ENCODE measurements around the gene SDC3. TPM values are rescaled to one million over a fixed set of nuclear protein-coding genes. Genes with fewer than 3 reads are reported as not detected.

The SDC3 gene
- total RNA-seq, 1 donor from 2014 or later, result 23.0 TPM

- Histone ChIP-seq H3K9ac (no peak overlapping the region), H3K79me2 (ENCODE audit: low read depth) (peaks cover 23% of the 10 kb centered on the region), H3K9me3 (ENCODE audit: low read depth) (no peaks in the 10 kb centered on the region), H3K4me3 (no peak overlapping the region), H3K4me2 (peak overlapping the region; percentile 18), H3K36me3 (no peaks in the 10 kb centered on the region), H4K20me1 (ENCODE audit: low read depth) (peaks cover 56% of the 10 kb centered on the region), H3K4me1 (peaks cover 18% of the 10 kb centered on the region), H3F3A (ENCODE audit: low read depth) (no peaks in the 10 kb centered on the region), H2AFZ (replicated peaks) (no peak overlapping the region), H3K27ac (no peak overlapping the region), H3K27me3 (no peaks in the 10 kb centered on the region)
- no peaks in the 10 kb centered on the region for H3K9me3 Mint-ChIP-seq
- H3K4me1 Mint-ChIP-seq, result peaks cover 63% of the 10 kb centered on the region
- no peak overlapping the region for H3K27ac Mint-ChIP-seq
- TF ChIP-seq EZH2phosphoT487 (IDR thresholded peaks at IDR 0.05) (no peak), CTCF (IDR thresholded peaks at IDR 0.05) (no peak), EZH2 (IDR thresholded peaks at IDR 0.05) (no peak)
- DNase-seq (ENCODE audit: low spot score), result peak; percentile 69
- H3K27me3 Mint-ChIP-seq (ENCODE audit: insufficient read depth, low read depth), result peaks cover 7% of the 10 kb centered on the region
- H3K4me3 Mint-ChIP-seq, result no peak overlapping the region
- peaks cover 4% of the 10 kb centered on the region for H3K36me3 Mint-ChIP-seq
These were observed 28.4 kb downstream of the SDC3 start for GRCh38 chr1:30879940-30880677.

GRCh38 chr1:30879126-30879786, 29.3 kb downstream of the SDC3 start:
- H3K27me3 ChIP-seq, result no peaks in the 10 kb centered on the region
- peak overlapping the region; percentile 72 for H3K27ac Mint-ChIP-seq
- no peak for TF ChIP-seq CTCF (IDR thresholded peaks at IDR 0.05)
- no peak for TF ChIP-seq EZH2phosphoT487 (IDR thresholded peaks at IDR 0.05)
- no peak for TF ChIP-seq EZH2 (IDR thresholded peaks at IDR 0.05)
- H3K9me3 ChIP-seq (ENCODE audit: low read depth), result no peaks in the 10 kb centered on the region
- H3K4me3 Mint-ChIP-seq, result no peak overlapping the region
- H3K36me3 Mint-ChIP-seq, result peaks cover 4% of the 10 kb centered on the region
- no peaks in the 10 kb centered on the region for H3K9me3 Mint-ChIP-seq
- H3K4me3 ChIP-seq, result no peak overlapping the region
- H3K9ac ChIP-seq, result no peak overlapping the region
- no peak for DNase-seq (ENCODE audit: low spot score)
- no peaks in the 10 kb centered on the region for H3F3A ChIP-seq (ENCODE audit: low read depth)
- no peak overlapping the region for H2AFZ ChIP-seq (replicated peaks)
- H3K27ac ChIP-seq, result no peak overlapping the region
- no peaks in the 10 kb centered on the region for H3K36me3 ChIP-seq
- H3K27me3 Mint-ChIP-seq (ENCODE audit: insufficient read depth, low read depth), result peaks cover 7% of the 10 kb centered on the region
- H3K4me1 ChIP-seq, result peaks cover 12% of the 10 kb centered on the region
- no peak overlapping the region for H3K4me2 ChIP-seq
- H3K79me2 ChIP-seq (ENCODE audit: low read depth), result peaks cover 17% of the 10 kb centered on the region
- H4K20me1 ChIP-seq (ENCODE audit: low read depth), result peaks cover 51% of the 10 kb centered on the region
- peaks cover 55% of the 10 kb centered on the region for H3K4me1 Mint-ChIP-seq

DNA sequence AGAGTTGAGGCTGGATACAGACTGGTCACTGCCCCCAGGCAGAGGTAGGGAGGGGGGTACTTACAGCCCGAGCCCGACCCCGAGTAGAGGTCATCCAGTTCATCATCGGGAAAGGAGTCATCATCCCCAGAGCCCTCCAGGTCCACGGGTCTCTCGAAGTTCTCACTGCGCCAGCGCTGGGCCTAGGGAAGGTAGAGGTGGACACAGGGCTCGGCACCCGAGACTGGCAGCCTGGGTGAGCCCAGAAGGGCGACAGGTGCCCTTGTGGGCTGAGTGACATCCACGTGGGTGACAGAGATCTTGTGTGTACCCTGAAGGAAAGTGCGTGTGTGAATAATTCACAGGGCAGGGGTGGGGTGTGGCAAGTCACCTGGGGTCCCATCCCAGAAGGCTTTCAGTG, 30.0 kb downstream of the SDC3 start:
- H3K27me3 ChIP-seq, result no peaks in the 10 kb centered on the region
- H3K4me3 ChIP-seq, result no peak overlapping the region
- peaks cover 46% of the 10 kb centered on the region for H4K20me1 ChIP-seq (ENCODE audit: low read depth)
- no peak overlapping the region for H3K4me2 ChIP-seq
- no peaks in the 10 kb centered on the region for H3K36me3 ChIP-seq
- peak overlapping the region; percentile 69 for H3K27ac Mint-ChIP-seq
- no peaks in the 10 kb centered on the region for H3F3A ChIP-seq (ENCODE audit: low read depth)
- no peak overlapping the region for H3K27ac ChIP-seq
- peaks cover 7% of the 10 kb centered on the region for H3K4me1 ChIP-seq
- no peak overlapping the region for H3K4me3 Mint-ChIP-seq
- H3K36me3 Mint-ChIP-seq, result peaks cover 8% of the 10 kb centered on the region
- no peak overlapping the region for H3K9ac ChIP-seq
- H3K79me2 ChIP-seq (ENCODE audit: low read depth), result peaks cover 12% of the 10 kb centered on the region
- no peak for DNase-seq (ENCODE audit: low spot score)
- no peak overlapping the region for H2AFZ ChIP-seq (replicated peaks)
- peaks cover 53% of the 10 kb centered on the region for H3K4me1 Mint-ChIP-seq
- no peaks in the 10 kb centered on the region for H3K9me3 ChIP-seq (ENCODE audit: low read depth)
- peaks cover 7% of the 10 kb centered on the region for H3K27me3 Mint-ChIP-seq (ENCODE audit: insufficient read depth, low read depth)
- H3K9me3 Mint-ChIP-seq, result no peaks in the 10 kb centered on the region
- TF ChIP-seq EZH2phosphoT487 (IDR thresholded peaks at IDR 0.05), result no peak
- no peak for TF ChIP-seq EZH2 (IDR thresholded peaks at IDR 0.05)
- TF ChIP-seq CTCF (IDR thresholded peaks at IDR 0.05), result no peak

Data from neural progenitor cell (in vitro differentiated cells).